ENCODE measurements around the gene TAS2R46. TPM values are rescaled to one million over a fixed set of nuclear protein-coding genes. Genes with fewer than 3 reads are reported as not detected.

Gene TAS2R46
- polyA plus RNA-seq, 2 of the 4 experiments (the other 2 are of a cell fraction): 0.32 TPM; not detected in 1

DNA sequence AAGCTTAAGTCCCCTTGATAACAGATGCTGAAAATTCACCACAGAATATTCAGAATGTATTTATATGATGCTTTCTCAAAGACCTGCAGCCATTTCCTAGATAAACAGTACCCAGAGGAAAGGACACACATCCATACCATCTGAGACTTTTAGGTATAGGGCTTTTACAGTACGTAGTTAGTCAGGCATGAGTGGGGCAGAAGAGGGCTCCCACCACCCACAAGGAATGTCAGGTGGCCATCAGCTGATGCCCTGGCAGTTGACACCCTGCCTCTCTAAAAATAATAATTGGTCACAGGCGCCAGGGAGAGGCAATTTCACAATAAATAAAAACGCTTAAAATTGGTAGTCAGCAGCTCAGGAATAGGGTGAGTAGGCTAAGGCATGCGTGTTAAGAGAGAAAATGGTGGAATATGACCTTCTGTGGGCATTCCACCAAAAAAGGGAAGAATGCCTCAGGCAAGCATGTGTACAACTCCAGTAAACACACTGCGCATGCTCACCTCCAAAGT is 7.8 kb upstream of the TAS2R46 start (continued):
- TF ChIP-seq RNF2 (IDR thresholded peaks at IDR 0.05; ENCODE audit: borderline replicate concordance, low read depth): no peak
- TF ChIP-seq, protein P1, sequence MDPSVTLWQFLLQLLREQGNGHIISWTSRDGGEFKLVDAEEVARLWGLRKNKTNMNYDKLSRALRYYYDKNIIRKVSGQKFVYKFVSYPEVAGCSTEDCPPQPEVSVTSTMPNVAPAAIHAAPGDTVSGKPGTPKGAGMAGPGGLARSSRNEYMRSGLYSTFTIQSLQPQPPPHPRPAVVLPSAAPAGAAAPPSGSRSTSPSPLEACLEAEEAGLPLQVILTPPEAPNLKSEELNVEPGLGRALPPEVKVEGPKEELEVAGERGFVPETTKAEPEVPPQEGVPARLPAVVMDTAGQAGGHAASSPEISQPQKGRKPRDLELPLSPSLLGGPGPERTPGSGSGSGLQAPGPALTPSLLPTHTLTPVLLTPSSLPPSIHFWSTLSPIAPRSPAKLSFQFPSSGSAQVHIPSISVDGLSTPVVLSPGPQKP (IDR thresholded peaks at IDR 0.05; ENCODE audit: low read depth, low read length): no peak
- no peak for TF ChIP-seq EHF (CRISPR knock-in tag; IDR thresholded peaks at IDR 0.05)
- TF ChIP-seq, protein P2, sequence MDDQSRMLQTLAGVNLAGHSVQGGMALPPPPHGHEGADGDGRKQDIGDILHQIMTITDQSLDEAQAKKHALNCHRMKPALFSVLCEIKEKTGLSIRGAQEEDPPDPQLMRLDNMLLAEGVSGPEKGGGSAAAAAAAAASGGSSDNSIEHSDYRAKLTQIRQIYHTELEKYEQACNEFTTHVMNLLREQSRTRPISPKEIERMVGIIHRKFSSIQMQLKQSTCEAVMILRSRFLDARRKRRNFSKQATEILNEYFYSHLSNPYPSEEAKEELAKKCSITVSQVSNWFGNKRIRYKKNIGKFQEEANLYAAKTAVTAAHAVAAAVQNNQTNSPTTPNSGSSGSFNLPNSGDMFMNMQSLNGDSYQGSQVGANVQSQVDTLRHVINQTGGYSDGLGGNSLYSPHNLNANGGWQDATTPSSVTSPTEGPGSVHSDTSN (IDR thresholded peaks at IDR 0.05): no peak
- TF ChIP-seq ZSCAN20 (CRISPR knock-in tag; IDR thresholded peaks at IDR 0.05): no peak

DNA sequence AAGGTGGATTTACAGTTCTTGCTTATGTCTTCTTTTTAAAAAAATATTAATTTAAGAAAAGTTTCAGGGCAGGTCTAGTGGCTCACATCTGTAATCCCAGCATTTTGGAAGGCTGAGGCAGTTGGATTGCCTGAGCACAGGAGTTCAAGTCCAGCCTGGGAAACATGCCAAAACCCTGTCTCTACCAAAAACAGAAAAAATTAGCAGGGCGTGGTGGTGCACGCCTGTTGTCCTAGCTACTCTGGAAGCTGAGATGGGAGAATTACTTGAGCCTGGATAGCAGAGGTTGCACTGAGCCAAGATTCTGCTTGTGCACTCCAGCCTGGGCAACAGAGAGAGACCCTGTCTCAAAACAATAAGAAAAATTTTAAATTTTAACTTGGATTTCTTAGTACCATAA is 5.4 kb upstream of the TAS2R46 start:
- Histone ChIP-seq H3K4me3 (no peak overlapping the region), H3K4me1 (no peaks in the 10 kb centered on the region), H3K4me2 (no peak overlapping the region), H3K9me3 (no peaks in the 10 kb centered on the region), H3K27ac (no peak overlapping the region)
- TF ChIP-seq, protein P3, sequence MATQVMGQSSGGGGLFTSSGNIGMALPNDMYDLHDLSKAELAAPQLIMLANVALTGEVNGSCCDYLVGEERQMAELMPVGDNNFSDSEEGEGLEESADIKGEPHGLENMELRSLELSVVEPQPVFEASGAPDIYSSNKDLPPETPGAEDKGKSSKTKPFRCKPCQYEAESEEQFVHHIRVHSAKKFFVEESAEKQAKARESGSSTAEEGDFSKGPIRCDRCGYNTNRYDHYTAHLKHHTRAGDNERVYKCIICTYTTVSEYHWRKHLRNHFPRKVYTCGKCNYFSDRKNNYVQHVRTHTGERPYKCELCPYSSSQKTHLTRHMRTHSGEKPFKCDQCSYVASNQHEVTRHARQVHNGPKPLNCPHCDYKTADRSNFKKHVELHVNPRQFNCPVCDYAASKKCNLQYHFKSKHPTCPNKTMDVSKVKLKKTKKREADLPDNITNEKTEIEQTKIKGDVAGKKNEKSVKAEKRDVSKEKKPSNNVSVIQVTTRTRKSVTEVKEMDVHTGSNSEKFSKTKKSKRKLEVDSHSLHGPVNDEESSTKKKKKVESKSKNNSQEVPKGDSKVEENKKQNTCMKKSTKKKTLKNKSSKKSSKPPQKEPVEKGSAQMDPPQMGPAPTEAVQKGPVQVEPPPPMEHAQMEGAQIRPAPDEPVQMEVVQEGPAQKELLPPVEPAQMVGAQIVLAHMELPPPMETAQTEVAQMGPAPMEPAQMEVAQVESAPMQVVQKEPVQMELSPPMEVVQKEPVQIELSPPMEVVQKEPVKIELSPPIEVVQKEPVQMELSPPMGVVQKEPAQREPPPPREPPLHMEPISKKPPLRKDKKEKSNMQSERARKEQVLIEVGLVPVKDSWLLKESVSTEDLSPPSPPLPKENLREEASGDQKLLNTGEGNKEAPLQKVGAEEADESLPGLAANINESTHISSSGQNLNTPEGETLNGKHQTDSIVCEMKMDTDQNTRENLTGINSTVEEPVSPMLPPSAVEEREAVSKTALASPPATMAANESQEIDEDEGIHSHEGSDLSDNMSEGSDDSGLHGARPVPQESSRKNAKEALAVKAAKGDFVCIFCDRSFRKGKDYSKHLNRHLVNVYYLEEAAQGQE (IDR thresholded peaks at IDR 0.05): no peak
- TF ChIP-seq FOXS1 (CRISPR knock-in tag; IDR thresholded peaks at IDR 0.05) (no peak), ZSCAN20 (CRISPR knock-in tag; IDR thresholded peaks at IDR 0.05) (no peak), RCOR1 (IDR thresholded peaks at IDR 0.05; ENCODE audit: low read depth, low read length) (no peak), CBX2 (IDR thresholded peaks at IDR 0.05; ENCODE audit: borderline replicate concordance, low read depth) (no peak), MAZ (IDR thresholded peaks at IDR 0.05; ENCODE audit: borderline replicate concordance, low read depth, low read length) (no peak), NFE2L2 (conservative IDR thresholded peaks at IDR 0.05; ENCODE audit: low read length) (no peak), HOXB5 (CRISPR knock-in tag; IDR thresholded peaks at IDR 0.05) (no peak), RAD21 (conservative IDR thresholded peaks at IDR 0.05 in 1 of 2, IDR thresholded peaks at IDR 0.05 in 1 of 2) (no peak), TP53 (CRISPR knock-in tag; IDR thresholded peaks at IDR 0.05) (no peak), POLR2A (IDR thresholded peaks at IDR 0.05; ENCODE audit: low read length) (no peak), EHMT2 (IDR thresholded peaks at IDR 0.05; ENCODE audit: low read depth) (no peak), RNF2 (IDR thresholded peaks at IDR 0.05; ENCODE audit: borderline replicate concordance, low read depth) (no peak), SREBF2 (IDR thresholded peaks at IDR 0.05) (no peak), ZFP36 (IDR thresholded peaks at IDR 0.05; ENCODE audit: borderline replicate concordance, partially characterized antibody) (no peak)
- TF ChIP-seq, protein P1 (IDR thresholded peaks at IDR 0.05; ENCODE audit: low read depth, low read length): no peak
- TF ChIP-seq, protein P4, sequence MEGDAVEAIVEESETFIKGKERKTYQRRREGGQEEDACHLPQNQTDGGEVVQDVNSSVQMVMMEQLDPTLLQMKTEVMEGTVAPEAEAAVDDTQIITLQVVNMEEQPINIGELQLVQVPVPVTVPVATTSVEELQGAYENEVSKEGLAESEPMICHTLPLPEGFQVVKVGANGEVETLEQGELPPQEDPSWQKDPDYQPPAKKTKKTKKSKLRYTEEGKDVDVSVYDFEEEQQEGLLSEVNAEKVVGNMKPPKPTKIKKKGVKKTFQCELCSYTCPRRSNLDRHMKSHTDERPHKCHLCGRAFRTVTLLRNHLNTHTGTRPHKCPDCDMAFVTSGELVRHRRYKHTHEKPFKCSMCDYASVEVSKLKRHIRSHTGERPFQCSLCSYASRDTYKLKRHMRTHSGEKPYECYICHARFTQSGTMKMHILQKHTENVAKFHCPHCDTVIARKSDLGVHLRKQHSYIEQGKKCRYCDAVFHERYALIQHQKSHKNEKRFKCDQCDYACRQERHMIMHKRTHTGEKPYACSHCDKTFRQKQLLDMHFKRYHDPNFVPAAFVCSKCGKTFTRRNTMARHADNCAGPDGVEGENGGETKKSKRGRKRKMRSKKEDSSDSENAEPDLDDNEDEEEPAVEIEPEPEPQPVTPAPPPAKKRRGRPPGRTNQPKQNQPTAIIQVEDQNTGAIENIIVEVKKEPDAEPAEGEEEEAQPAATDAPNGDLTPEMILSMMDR (IDR thresholded peaks at IDR 0.05): no peak
- TF ChIP-seq, protein P5, sequence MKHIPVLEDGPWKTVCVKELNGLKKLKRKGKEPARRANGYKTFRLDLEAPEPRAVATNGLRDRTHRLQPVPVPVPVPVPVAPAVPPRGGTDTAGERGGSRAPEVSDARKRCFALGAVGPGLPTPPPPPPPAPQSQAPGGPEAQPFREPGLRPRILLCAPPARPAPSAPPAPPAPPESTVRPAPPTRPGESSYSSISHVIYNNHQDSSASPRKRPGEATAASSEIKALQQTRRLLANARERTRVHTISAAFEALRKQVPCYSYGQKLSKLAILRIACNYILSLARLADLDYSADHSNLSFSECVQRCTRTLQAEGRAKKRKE (CRISPR knock-in tag; IDR thresholded peaks at IDR 0.05; ENCODE audit: low read depth): no peak
- TF ChIP-seq, protein P2 (IDR thresholded peaks at IDR 0.05): no peak
- TF ChIP-seq, protein P6, sequence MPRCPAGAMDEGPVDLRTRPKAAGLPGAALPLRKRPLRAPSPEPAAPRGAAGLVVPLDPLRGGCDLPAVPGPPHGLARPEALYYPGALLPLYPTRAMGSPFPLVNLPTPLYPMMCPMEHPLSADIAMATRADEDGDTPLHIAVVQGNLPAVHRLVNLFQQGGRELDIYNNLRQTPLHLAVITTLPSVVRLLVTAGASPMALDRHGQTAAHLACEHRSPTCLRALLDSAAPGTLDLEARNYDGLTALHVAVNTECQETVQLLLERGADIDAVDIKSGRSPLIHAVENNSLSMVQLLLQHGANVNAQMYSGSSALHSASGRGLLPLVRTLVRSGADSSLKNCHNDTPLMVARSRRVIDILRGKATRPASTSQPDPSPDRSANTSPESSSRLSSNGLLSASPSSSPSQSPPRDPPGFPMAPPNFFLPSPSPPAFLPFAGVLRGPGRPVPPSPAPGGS (IDR thresholded peaks at IDR 0.05): no peak
- no peak for ATAC-seq
- CTCF ChIA-PET: no interaction called here
- 50% methylated on average over 2 of the region's 2 CpGs for WGBS (ENCODE audit: missing lambda C conversion rate)
- DNase-seq (ENCODE audit: low read depth in 1 of 2, low spot score in 1 of 2): no peak
- no peak for FAIRE-seq
- POLR2A ChIA-PET: no interaction called here
